A549 (cell line): ENCODE measurements around the gene C1GALT1.

Experiments
- FOSL2 ChIP-seq, 2 experiments: fragments of 450-650 bp in 1 of 2; fragments of >200 bp in 1 of 2; sonication (Bioruptor Twin) in 1 of 2; formaldehyde crosslinking; IDR thresholded peaks; 2 replicates each; pipeline versions ENCODE4 v1.5.0 to v1.6.1; 2016 to 2020; ENCODE audit warnings: mild to moderate bottlenecking in 1 of 2, moderate library complexity in 1 of 2
- HOXA7 ChIP-seq: fragments of 250-450 bp; sonication (Bioruptor Pico); IDR thresholded peaks from 2 replicates; pipeline ENCODE4 v1.5.0; 2020; ENCODE audit warnings: mild to moderate bottlenecking, moderate library complexity
- JUN ChIP-seq, 2 experiments: fragments of >200 bp; sonication (Bioruptor Twin); formaldehyde crosslinking; IDR thresholded peaks; 2 replicates in 1 of 2; 3 replicates in 1 of 2; pipeline ENCODE4 v1.6.1; 2016 to 2017
- JUNB ChIP-seq: fragments of >200 bp; sonication (Bioruptor Twin); formaldehyde crosslinking; IDR thresholded peaks from 2 replicates; pipeline ENCODE4 v1.6.1; 2016
- KDM5A ChIP-seq: fragments of 200-600 bp; sonication (generic); IDR thresholded peaks from 2 replicates; pipeline ENCODE4 v1.6.1; 2016; ENCODE audit warnings: antibody characterized with exemption, mild to moderate bottlenecking
- MAFK ChIP-seq: fragments of 450-650 bp; IDR thresholded peaks from 2 replicates; pipeline ENCODE4 v1.6.1; 2014; ENCODE audit not compliant: partially characterized antibody
- POLR2A ChIP-seq: IDR thresholded peaks from 2 replicates; pipeline ENCODE4 v1.6.1; 2012; ENCODE audit warnings: mild to moderate bottlenecking, low read length
- RFX5 ChIP-seq: fragments of 450-650 bp; IDR thresholded peaks from 2 replicates; pipeline ENCODE4 v1.7.1; 2014; ENCODE audit warnings: antibody characterized with exemption, mild to moderate bottlenecking, moderate library complexity
- TF ChIP-seq, protein P1 (sequence below): fragments of >200 bp; sonication (Bioruptor Twin); formaldehyde crosslinking; IDR thresholded peaks from 3 replicates; pipeline ENCODE4 v1.5.1; 2016
- TF ChIP-seq, protein P2 (sequence below): IDR thresholded peaks from 2 replicates; pipeline ENCODE4 v1.6.1; 2012
- TF ChIP-seq, protein P3 (sequence below): IDR thresholded peaks from 2 replicates; pipeline ENCODE4 v1.6.1; 2012; ENCODE audit warnings: low read depth, borderline replicate concordance

DNA sequence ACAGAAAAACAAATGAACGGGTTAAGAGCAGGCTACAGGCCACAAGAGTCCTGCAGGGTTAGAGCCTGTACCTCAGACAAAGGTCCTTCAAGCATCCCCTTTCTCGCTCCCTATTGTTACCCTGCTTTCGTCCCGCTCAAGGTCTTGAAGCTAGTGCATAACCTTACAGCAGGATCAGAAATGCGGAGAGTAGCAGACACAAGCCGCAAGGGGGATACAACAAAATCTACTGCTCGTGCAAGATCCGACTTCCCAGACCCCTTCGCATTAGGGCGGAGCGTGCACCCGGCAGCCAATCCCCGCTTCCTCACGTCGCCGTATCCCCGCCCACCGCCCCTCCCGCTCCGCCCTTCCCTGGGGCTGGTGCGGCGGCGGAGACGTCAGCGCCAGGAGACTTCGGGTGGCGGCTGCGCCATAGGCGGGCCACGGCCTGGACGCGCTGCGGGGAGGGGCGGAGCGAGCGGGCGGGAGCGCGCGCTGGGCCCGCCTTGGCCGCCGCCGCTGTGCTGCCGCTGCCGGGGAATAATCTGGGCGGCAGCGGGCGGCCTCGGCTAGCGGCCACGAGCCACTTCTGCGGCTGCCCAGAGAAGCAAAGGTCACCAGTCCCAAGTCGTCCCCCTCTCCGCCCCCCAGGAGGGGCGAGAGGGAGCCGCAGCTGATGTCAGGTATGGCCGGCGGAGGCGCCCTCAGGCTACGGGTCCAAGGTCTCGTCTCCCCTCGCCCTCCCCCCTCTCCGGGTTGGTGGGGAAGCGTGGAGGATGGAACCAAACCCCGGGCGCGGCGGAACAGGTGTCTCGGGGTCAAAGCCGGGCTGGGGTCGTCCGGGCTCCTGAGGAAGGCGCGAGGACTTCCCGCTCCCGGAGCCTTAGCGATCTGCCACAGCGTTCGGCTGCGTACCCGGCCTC, at the start of gene C1GALT1:
- TF ChIP-seq, protein P1, sequence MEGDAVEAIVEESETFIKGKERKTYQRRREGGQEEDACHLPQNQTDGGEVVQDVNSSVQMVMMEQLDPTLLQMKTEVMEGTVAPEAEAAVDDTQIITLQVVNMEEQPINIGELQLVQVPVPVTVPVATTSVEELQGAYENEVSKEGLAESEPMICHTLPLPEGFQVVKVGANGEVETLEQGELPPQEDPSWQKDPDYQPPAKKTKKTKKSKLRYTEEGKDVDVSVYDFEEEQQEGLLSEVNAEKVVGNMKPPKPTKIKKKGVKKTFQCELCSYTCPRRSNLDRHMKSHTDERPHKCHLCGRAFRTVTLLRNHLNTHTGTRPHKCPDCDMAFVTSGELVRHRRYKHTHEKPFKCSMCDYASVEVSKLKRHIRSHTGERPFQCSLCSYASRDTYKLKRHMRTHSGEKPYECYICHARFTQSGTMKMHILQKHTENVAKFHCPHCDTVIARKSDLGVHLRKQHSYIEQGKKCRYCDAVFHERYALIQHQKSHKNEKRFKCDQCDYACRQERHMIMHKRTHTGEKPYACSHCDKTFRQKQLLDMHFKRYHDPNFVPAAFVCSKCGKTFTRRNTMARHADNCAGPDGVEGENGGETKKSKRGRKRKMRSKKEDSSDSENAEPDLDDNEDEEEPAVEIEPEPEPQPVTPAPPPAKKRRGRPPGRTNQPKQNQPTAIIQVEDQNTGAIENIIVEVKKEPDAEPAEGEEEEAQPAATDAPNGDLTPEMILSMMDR: no peak; the same call in 1 of the 3 replicates
- TF ChIP-seq, protein P2, sequence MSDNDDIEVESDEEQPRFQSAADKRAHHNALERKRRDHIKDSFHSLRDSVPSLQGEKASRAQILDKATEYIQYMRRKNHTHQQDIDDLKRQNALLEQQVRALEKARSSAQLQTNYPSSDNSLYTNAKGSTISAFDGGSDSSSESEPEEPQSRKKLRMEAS: peak; percentile 17
- TF ChIP-seq RFX5: no peak
- TF ChIP-seq JUN (IDR thresholded peaks at IDR 0.05): peak; percentile 39 to 78; a peak in 4 of 5 replicates
- peak; percentile 77 for TF ChIP-seq POLR2A
- no peak for TF ChIP-seq FOSL2 (IDR thresholded peaks at IDR 0.05)
- no peak for TF ChIP-seq FOSL2 (CRISPR knock-in tag; IDR thresholded peaks at IDR 0.05)
- TF ChIP-seq, protein P3, sequence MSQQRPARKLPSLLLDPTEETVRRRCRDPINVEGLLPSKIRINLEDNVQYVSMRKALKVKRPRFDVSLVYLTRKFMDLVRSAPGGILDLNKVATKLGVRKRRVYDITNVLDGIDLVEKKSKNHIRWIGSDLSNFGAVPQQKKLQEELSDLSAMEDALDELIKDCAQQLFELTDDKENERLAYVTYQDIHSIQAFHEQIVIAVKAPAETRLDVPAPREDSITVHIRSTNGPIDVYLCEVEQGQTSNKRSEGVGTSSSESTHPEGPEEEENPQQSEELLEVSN: no peak
- no peak for TF ChIP-seq KDM5A
- TF ChIP-seq MAFK: no peak
- TF ChIP-seq HOXA7 (CRISPR knock-in tag): no peak
- TF ChIP-seq JUNB: no peak
